ENCODE results near the gene SRD5A1.

- TF ChIP-seq, protein P1, sequence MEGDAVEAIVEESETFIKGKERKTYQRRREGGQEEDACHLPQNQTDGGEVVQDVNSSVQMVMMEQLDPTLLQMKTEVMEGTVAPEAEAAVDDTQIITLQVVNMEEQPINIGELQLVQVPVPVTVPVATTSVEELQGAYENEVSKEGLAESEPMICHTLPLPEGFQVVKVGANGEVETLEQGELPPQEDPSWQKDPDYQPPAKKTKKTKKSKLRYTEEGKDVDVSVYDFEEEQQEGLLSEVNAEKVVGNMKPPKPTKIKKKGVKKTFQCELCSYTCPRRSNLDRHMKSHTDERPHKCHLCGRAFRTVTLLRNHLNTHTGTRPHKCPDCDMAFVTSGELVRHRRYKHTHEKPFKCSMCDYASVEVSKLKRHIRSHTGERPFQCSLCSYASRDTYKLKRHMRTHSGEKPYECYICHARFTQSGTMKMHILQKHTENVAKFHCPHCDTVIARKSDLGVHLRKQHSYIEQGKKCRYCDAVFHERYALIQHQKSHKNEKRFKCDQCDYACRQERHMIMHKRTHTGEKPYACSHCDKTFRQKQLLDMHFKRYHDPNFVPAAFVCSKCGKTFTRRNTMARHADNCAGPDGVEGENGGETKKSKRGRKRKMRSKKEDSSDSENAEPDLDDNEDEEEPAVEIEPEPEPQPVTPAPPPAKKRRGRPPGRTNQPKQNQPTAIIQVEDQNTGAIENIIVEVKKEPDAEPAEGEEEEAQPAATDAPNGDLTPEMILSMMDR (IDR thresholded peaks at IDR 0.05): no peak
- no peak for TF ChIP-seq POLR2A (IDR thresholded peaks at IDR 0.05)
Measured at GRCh38 chr5:6703806-6704205, 70.6 kb downstream of the SRD5A1 start.
